Urothelium cell line (cell line): ENCODE measurements around the gene PAPSS1.

ENCODE experiments used
- DNase-seq: peaks from one replicate; pipeline ENCODE4 v3.0.0; 2011; ENCODE audit warnings: low spot score, mixed read lengths
- FAIRE-seq: peaks from 2 replicates; lab custom pipeline; 2011; peaks lifted over from hg19 to GRCh38; lab: Jason Lieb, UNC

Gene PAPSS1

DNA sequence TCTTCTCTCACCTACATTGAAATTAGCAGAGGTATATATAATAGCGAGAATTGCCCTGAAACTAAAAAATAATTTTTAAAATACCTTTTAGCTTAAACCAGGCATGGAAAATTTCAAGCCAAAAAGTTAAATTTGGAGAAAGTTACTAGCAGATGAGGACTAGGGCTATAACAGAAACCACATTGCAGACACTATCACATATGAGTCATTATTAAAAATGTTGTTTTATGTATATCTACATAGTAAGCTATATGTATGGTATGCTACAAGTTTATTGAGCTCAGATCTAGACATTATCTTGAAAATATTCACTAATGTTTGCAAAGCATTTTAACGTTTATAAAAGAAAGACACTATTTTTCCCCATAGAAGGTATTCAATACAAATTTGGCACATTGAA is 147.8 kb downstream of the PAPSS1 start:
- DNase-seq, result no peak
- FAIRE-seq, result no peak

DNA sequence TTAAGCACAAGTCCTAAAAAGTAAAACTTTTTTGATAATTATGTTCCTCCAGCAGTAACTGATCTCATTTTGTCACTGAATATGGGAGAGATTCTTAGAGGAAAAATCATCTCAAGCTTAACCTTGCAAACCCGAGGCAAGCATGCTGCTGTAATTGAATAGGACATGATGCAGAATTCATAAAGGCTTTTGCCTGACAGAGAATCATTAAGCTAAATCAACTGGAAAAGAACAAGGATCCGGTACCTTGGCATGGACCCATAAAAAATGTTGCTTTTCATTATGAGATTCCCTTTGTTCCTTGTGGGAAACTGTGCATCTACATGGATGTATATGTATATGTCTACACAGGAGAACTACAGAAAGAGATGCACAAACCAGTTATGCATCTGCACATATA is 149.1 kb downstream of the PAPSS1 start:
- FAIRE-seq (no peak), DNase-seq (no peak)

DNA sequence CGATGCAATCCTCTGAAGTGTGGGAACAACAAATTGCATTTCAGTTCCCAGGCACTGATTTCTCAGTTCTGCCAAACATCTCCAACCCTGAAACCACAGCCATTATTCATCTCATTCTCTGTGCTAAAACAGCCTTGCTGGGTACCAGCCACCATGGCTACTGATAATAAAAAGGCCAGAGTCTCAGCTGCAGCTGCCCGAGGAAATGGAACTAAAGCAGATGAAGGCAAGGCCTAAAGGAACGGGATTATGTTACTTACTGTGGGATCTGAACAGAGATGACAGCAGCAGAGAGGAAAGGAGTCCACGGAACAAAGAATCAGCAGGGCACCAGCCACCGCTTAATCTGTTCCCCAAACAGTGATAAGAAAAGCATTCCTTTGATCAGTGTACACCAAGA is 155.7 kb downstream of the PAPSS1 start:
- DNase-seq (no peak), FAIRE-seq (no peak)
